A549 (cell line): ENCODE data around the gene EFNA3. TPM values are rescaled to one million over a fixed set of nuclear protein-coding genes. Genes with fewer than 3 reads are reported as not detected.

Experiments used
- ATAC-seq, 2 experiments: fragments of 200-7000 bp in 1 of 2; fragments of >200 bp in 1 of 2; cut with Nextera tagmentation in 1 of 2; cut with Tn5 transposase in 1 of 2; 3 replicates each; pipeline versions ENCODE4 v1.8.0 to v1.9.1; 2018 to 2020; ENCODE audit warnings: mild to moderate bottlenecking in 1 of 2, moderate library complexity in 1 of 2
- CTCF ChIA-PET: fragments of 300-600 bp; sonication (Branson Sonifier 250); formaldehyde crosslinking; extraction: SDS; loops from one replicate; lab custom pipeline; 2021; ENCODE audit warnings: antibody characterized with exemption, inconsistent platforms; lab: Yijun Ruan, JAX
- POLR2A ChIA-PET: fragments of 350-600 bp; formaldehyde crosslinking; extraction: SDS; loops from one replicate; lab custom pipeline; 2021; ENCODE audit warnings: antibody characterized with exemption, inconsistent platforms; lab: Yijun Ruan, JAX
- DNase-seq, 2 experiments: peaks; one replicate each; pipeline versions ENCODE4 v3.0.0 to v3.0.0-alpha.2; 2011 to 2016; ENCODE audit warnings: low read depth in 1 of 2, low spot score in 1 of 2
- FAIRE-seq: peaks from 2 replicates; lab custom pipeline; 2011; peaks lifted over from hg19 to GRCh38; lab: Jason Lieb, UNC
- H3K27ac ChIP-seq, 2 experiments: fragments of >200 bp; sonication (Bioruptor Twin); formaldehyde crosslinking; 3 replicates each; pipeline ENCODE4 v1.5.1; 2016 to 2017
- H3K4me1 ChIP-seq: fragments of >200 bp; sonication (Bioruptor Twin); formaldehyde crosslinking; 3 replicates; pipeline ENCODE4 v1.6.1; 2016
- H3K4me2 ChIP-seq: fragments of >200 bp; sonication (Bioruptor Twin); formaldehyde crosslinking; 3 replicates; pipeline ENCODE4 v1.6.1; 2016
- H3K4me3 ChIP-seq: fragments of >200 bp; sonication (Bioruptor Twin); formaldehyde crosslinking; 3 replicates; pipeline ENCODE4 v1.5.1; 2016
- H3K9me3 ChIP-seq: fragments of >200 bp; sonication (Bioruptor Twin); formaldehyde crosslinking; 3 replicates; pipeline ENCODE4 v1.6.1; 2016
- CBX2 ChIP-seq: fragments of 200-600 bp; sonication (generic); IDR thresholded peaks from 2 replicates; pipeline ENCODE4 v1.6.1; 2016; ENCODE audit warnings: low read depth, mild to moderate bottlenecking, borderline replicate concordance
- ESRRA ChIP-seq: fragments of 150-350 bp; IDR thresholded peaks from 2 replicates; pipeline ENCODE4 v1.6.1; 2014; ENCODE audit warnings: mild to moderate bottlenecking, low read length, borderline replicate concordance
- FOSB ChIP-seq: fragments of 250-450 bp; sonication (Bioruptor Pico); IDR thresholded peaks from 2 replicates; pipeline ENCODE4 v1.5.0; 2020; ENCODE audit warnings: mild to moderate bottlenecking, moderate library complexity
- HMGXB4 ChIP-seq: fragments of 250-450 bp; sonication (Bioruptor Pico); IDR thresholded peaks from 2 replicates; pipeline ENCODE4 v1.5.0; 2021; ENCODE audit warnings: mild to moderate bottlenecking, moderate library complexity, borderline replicate concordance
- MYC ChIP-seq: IDR thresholded peaks from 2 replicates; pipeline ENCODE4 v1.6.1; 2012; ENCODE audit warnings: mild to moderate bottlenecking, inconsistent platforms, low read length, improper control_type of control experiment, borderline replicate concordance
- NFE2L2 ChIP-seq: fragments of 150-350 bp; conservative IDR thresholded peaks from 2 replicates; pipeline ENCODE4 v1.6.1; 2014; ENCODE audit warnings: low read length
- RAD21 ChIP-seq, 2 experiments: fragments of >200 bp in 1 of 2; sonication (Bioruptor Twin) in 1 of 2; formaldehyde crosslinking in 1 of 2; IDR thresholded peaks in 1 of 2; conservative IDR thresholded peaks in 1 of 2; 2 replicates in 1 of 2; 3 replicates in 1 of 2; pipeline ENCODE4 v1.6.1; 2012 to 2018; ENCODE audit warnings: inconsistent platforms in 1 of 2
- SMC3 ChIP-seq: fragments of >200 bp; sonication (Bioruptor Twin); formaldehyde crosslinking; IDR thresholded peaks from 3 replicates; pipeline ENCODE4 v1.6.1; 2018; ENCODE audit warnings: inconsistent platforms
- ZNF302 ChIP-seq: fragments of 250-450 bp; sonication (Bioruptor Pico); IDR thresholded peaks from 2 replicates; pipeline ENCODE4 v1.9.0; 2021; ENCODE audit warnings: inconsistent platforms, mild to moderate bottlenecking, moderate library complexity
- ZSCAN20 ChIP-seq: fragments of 250-450 bp; sonication (Bioruptor Pico); IDR thresholded peaks from 2 replicates; pipeline ENCODE4 v1.8.0; 2022; ENCODE audit warnings: mild to moderate bottlenecking, moderate library complexity
- whole genome bisulfite sequencing: methylation state at CpG from one replicate; pipeline ENCODE4 v1.1.6; 2017; ENCODE audit errors: missing lambda C conversion rate; 5-methylcytosine and 5-hydroxymethylcytosine counted together
- polyA plus RNA-seq, 4 experiments: library from polyadenylated mRNA; depleted of rRNA in 3 of 4; stranded (reverse); fragments of >200 nt; fragmentation: RNase III in 1 of 4; extraction: RNeasy Plus Mini Kit Qiagen cat#74134 plus additional on column Dnase treatment in 1 of 4; gene quantifications; 2 replicates in 3 of 4; 3 replicates in 1 of 4; pipeline ENCODE4 v1.2.3, GENCODE V29; 2011 to 2017
- TF ChIP-seq, protein P1 (sequence below): fragments of >200 bp; sonication (Bioruptor Twin); formaldehyde crosslinking; IDR thresholded peaks from 2 replicates; pipeline ENCODE4 v1.6.1; 2016
- TF ChIP-seq, protein P2 (sequence below): fragments of >200 bp; sonication (Bioruptor Twin); formaldehyde crosslinking; IDR thresholded peaks from 3 replicates; pipeline ENCODE4 v1.5.1; 2016
- TF ChIP-seq, protein P3 (sequence below): fragments of 200-600 bp; sonication (generic); IDR thresholded peaks from 2 replicates; pipeline ENCODE4 v1.6.1; 2016; ENCODE audit warnings: antibody characterized with exemption, mild to moderate bottlenecking, moderate library complexity

EFNA3 gene
- polyA plus RNA-seq, 2 of the 4 experiments (the other 2 are of a cell fraction), result 1.9 to 2.7 TPM

DNA sequence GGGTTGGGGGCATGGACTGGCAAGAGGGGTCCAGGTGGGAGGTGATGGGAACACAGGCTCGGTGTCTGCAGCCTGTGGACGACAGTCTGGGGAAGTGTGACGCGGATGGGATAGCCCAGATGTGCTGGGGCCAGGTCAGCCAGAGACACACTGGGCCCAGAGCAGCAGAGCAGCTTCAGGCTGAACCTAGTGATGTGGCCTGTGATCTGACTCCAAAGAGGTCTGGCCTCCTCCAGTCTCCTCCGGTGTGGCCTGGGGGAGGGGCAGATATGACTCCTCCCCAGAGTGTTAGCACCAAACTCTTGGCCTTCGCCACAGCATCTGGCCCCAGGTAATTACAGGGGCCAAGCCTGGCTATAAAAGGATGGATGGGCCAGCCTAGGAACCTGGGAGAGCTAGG, 13.5 kb downstream of the EFNA3 start (continued):
- no peak for TF ChIP-seq HMGXB4 (CRISPR knock-in tag)

DNA sequence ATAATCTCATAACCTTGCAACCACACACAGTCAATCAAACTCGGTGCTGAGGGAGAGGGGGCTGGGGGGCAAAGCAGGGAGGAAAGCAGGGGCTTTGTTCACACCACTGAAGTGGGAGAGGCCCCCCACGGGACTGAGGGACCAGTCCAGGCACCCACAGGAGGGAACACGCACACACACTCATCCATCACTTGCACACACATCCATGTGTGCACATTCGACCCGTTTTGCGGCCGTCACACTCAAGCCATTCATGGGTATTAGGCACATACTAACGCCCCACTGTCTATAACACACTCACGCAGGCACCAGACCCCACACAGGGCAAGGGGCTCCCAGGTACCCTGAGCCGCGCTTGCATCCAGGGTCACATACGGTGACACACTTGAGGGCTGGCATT, 14.0 kb downstream of the EFNA3 start:
- CTCF ChIA-PET, result interaction anchor here (2.0 to 13.8 kb wide), 7 partner anchors 13 to 80 kb away, joined by 8 to 384 read pairs (median 67); partner anchors contain the start of genes EFNA1, EFNA4, KRTCAP2 and SLC50A1

GRCh38 chr1:155093911-155094621, 15.4 kb downstream of the EFNA3 start:
- no peak overlapping the region for H3K4me3 ChIP-seq
- peak overlapping the region; percentile 43 for H3K4me2 ChIP-seq
- ATAC-seq, result peak; percentile 80 to 84
- peak in 1 of 2 experiments; percentile 66 for DNase-seq
- no peak for FAIRE-seq
- TF ChIP-seq, protein P1, sequence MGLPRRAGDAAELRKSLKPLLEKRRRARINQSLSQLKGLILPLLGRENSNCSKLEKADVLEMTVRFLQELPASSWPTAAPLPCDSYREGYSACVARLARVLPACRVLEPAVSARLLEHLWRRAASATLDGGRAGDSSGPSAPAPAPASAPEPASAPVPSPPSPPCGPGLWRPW, result no peak
- TF ChIP-seq MYC (no peak), RAD21 (conservative IDR thresholded peaks at IDR 0.05 in 1 of 2, IDR thresholded peaks at IDR 0.05 in 1 of 2) (peak; percentile 73 to 76), SMC3 (peak; percentile 85)
- TF ChIP-seq, protein P2, sequence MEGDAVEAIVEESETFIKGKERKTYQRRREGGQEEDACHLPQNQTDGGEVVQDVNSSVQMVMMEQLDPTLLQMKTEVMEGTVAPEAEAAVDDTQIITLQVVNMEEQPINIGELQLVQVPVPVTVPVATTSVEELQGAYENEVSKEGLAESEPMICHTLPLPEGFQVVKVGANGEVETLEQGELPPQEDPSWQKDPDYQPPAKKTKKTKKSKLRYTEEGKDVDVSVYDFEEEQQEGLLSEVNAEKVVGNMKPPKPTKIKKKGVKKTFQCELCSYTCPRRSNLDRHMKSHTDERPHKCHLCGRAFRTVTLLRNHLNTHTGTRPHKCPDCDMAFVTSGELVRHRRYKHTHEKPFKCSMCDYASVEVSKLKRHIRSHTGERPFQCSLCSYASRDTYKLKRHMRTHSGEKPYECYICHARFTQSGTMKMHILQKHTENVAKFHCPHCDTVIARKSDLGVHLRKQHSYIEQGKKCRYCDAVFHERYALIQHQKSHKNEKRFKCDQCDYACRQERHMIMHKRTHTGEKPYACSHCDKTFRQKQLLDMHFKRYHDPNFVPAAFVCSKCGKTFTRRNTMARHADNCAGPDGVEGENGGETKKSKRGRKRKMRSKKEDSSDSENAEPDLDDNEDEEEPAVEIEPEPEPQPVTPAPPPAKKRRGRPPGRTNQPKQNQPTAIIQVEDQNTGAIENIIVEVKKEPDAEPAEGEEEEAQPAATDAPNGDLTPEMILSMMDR, result peak; percentile 74
- ChIA-PET CTCF (interaction anchor here (2.4 to 13.8 kb wide), 5 partner anchors 8 to 79 kb away, joined by 22 to 384 read pairs (median 175); partner anchors contain the start of genes EFNA1, KRTCAP2, SLC50A1 and TRIM46), POLR2A (no interaction called here)
- peak overlapping the region in 1 of 2 experiments; percentile 41; a peak in 2 of 6 replicates for H3K27ac ChIP-seq
- 34% methylated on average over 11 of the region's 13 CpGs for WGBS
- no peaks in the 10 kb centered on the region for H3K9me3 ChIP-seq
- peaks cover 12% of the 10 kb centered on the region for H3K4me1 ChIP-seq

More for the DNA sequence above, 14.0 kb downstream of the EFNA3 start:
- H3K9me3 ChIP-seq, result no peaks in the 10 kb centered on the region
- no peak overlapping the region for H3K4me2 ChIP-seq
- H3K4me3 ChIP-seq, result no peak overlapping the region
- POLR2A ChIA-PET, result interaction anchor here (0.6 kb wide), 1 partner anchor 237 kb away, joined by 3 read pairs; no protein-coding TSS in a partner anchor
- WGBS, result 80% methylated on average over 12 of the region's 12 CpGs
- ATAC-seq (no peak), FAIRE-seq (no peak), DNase-seq (no peak)
- peaks cover 12% of the 10 kb centered on the region for H3K4me1 ChIP-seq
- H3K27ac ChIP-seq, result no peak overlapping the region
- TF ChIP-seq HMGXB4 (CRISPR knock-in tag) (no peak), NFE2L2 (no peak), ZNF302 (no peak)

DNA sequence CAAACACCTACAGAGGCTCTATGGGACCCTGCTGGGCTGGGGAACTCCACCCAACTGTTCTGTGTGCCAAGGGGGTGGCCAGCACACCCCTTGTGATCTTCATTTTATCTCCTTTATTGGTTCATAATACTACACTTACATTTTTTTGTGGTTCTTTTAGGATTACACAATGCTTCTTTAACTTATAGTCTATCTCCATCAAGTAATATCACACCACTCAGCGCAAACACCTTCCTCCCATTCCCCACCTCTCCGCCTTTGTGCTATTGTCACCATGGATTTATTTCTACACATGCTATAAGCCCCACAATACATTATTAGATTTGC, 15.9 kb downstream of the EFNA3 start:
- peak in 1 of 2 experiments; percentile 6; a peak in 1 of 6 replicates for ATAC-seq
- H3K4me2 ChIP-seq, result peak overlapping the region; percentile 43; the same call in 1 of the 3 replicates
- CTCF ChIA-PET, result interaction anchor here (0.9 to 13.8 kb wide), 9 partner anchors 9 to 98 kb away, joined by 4 to 309 read pairs (median 5); partner anchors contain the start of genes EFNA1, KRTCAP2, SLC50A1 and TRIM46
- no peak overlapping the region for H3K4me3 ChIP-seq
- POLR2A ChIA-PET, result no interaction called here
- H3K4me1 ChIP-seq, result peaks cover 12% of the 10 kb centered on the region
- no peaks in the 10 kb centered on the region for H3K9me3 ChIP-seq
- DNase-seq, result no peak
- TF ChIP-seq ZSCAN20 (CRISPR knock-in tag), result no peak
- TF ChIP-seq FOSB (CRISPR knock-in tag), result no peak
- no peak for TF ChIP-seq ESRRA
- TF ChIP-seq SMC3, result no peak; the same call in 2 of the 3 replicates
- TF ChIP-seq, protein P3, sequence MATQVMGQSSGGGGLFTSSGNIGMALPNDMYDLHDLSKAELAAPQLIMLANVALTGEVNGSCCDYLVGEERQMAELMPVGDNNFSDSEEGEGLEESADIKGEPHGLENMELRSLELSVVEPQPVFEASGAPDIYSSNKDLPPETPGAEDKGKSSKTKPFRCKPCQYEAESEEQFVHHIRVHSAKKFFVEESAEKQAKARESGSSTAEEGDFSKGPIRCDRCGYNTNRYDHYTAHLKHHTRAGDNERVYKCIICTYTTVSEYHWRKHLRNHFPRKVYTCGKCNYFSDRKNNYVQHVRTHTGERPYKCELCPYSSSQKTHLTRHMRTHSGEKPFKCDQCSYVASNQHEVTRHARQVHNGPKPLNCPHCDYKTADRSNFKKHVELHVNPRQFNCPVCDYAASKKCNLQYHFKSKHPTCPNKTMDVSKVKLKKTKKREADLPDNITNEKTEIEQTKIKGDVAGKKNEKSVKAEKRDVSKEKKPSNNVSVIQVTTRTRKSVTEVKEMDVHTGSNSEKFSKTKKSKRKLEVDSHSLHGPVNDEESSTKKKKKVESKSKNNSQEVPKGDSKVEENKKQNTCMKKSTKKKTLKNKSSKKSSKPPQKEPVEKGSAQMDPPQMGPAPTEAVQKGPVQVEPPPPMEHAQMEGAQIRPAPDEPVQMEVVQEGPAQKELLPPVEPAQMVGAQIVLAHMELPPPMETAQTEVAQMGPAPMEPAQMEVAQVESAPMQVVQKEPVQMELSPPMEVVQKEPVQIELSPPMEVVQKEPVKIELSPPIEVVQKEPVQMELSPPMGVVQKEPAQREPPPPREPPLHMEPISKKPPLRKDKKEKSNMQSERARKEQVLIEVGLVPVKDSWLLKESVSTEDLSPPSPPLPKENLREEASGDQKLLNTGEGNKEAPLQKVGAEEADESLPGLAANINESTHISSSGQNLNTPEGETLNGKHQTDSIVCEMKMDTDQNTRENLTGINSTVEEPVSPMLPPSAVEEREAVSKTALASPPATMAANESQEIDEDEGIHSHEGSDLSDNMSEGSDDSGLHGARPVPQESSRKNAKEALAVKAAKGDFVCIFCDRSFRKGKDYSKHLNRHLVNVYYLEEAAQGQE, result no peak
- TF ChIP-seq, protein P2, result no peak
- no peak for TF ChIP-seq CBX2
- 64% methylated on average over 2 of the region's 2 CpGs for WGBS
- FAIRE-seq, result no peak
- H3K27ac ChIP-seq, result no peak overlapping the region
